ENCODE measurements around the gene UACA. TPM values are rescaled to one million over a fixed set of nuclear protein-coding genes. Genes with fewer than 3 reads are reported as not detected.
"Not testable (repeated sequence)": the region's sequence is repeated elsewhere in the genome, so short reads cannot be mapped to it uniquely, and the experiment has no call there.

The UACA gene
- total and polyA plus RNA-seq, 9 of the 15 experiments (the other 6 are each of a cell fraction or from before 2014, with no cell fraction given) = 0.06 to 0.33 (median 0.15) TPM; not detected in 5

GRCh38 chr15:70746598-70746997 is 16.8 kb downstream of the UACA start:
- POLR2A ChIA-PET; H3K4me2 ChIP-seq (ENCODE audit: insufficient read depth, low read length); H3K79me2 ChIP-seq (ENCODE audit: control insufficient read depth, insufficient read depth, low read length): not testable (repeated sequence)

GRCh38 chr15:70742928-70743327 is 20.4 kb downstream of the UACA start:
- Histone ChIP-seq H3K9ac (ENCODE audit: insufficient read depth in 1 of 2, low read depth in 2 of 2, low read length in 2 of 2) (no peak overlapping the region), H4K20me1 (replicated peaks; ENCODE audit: control insufficient read depth, insufficient read depth, low read length) (no peaks in the 10 kb centered on the region), H2AFZ (ENCODE audit: low read depth, low read length) (no peak overlapping the region), H3K4me2 (ENCODE audit: insufficient read depth, low read length) (no peak overlapping the region), H3K4me3 (no peak overlapping the region), H3K79me2 (ENCODE audit: control insufficient read depth, insufficient read depth, low read length) (no peaks in the 10 kb centered on the region), H3K27ac (ENCODE audit: extremely low read depth, low read depth, low read length) (no peak overlapping the region), H3K9me1 (ENCODE audit: control insufficient read depth, insufficient read depth, low read length) (no peaks in the 10 kb centered on the region), H3K27me3 (ENCODE audit: control insufficient read depth in 2 of 2, insufficient read depth in 2 of 2, low read length in 2 of 2) (no peaks in the 10 kb centered on the region), H3K36me3 (ENCODE audit: control insufficient read depth, insufficient read depth, low read length) (no peaks in the 10 kb centered on the region), H3K4me1 (replicated peaks in 1 of 2; ENCODE audit: control insufficient read depth in 2 of 2, insufficient read depth in 2 of 2, low read length in 2 of 2) (no peaks in the 10 kb centered on the region), H3K9me3 (replicated peaks; ENCODE audit: control insufficient read depth, insufficient read depth, low read depth, low read length) (no peaks in the 10 kb centered on the region)
- intact Hi-C loops (cut with micrococcal nuclease) (no loop called here), in situ Hi-C loops (cut with MboI) (no loop called here)
- ChIA-PET POLR2A (no interaction called here), CTCF (ENCODE audit: low intra/inter-chr PET ratio) (no interaction called here)
- no peak for FAIRE-seq
- no TSS peak for BruUV-seq (replicated peaks)
- TF ChIP-seq ARID2 (IDR thresholded peaks at IDR 0.05) = no peak
- no peak for TF ChIP-seq ZBTB33 (CRISPR knock-in tag; IDR thresholded peaks at IDR 0.05)
- no peak for TF ChIP-seq CTBP1 (IDR thresholded peaks at IDR 0.05; ENCODE audit: borderline replicate concordance)
- TF ChIP-seq POLR2A (conservative IDR thresholded peaks at IDR 0.05) = no peak
- TF ChIP-seq ZNF146 (CRISPR knock-in tag; IDR thresholded peaks at IDR 0.05; ENCODE audit: unreplicated experiment) = no peak
- TF ChIP-seq ZBTB43 (CRISPR knock-in tag; IDR thresholded peaks at IDR 0.05) = no peak
- no peak for TF ChIP-seq SNAPC5 (CRISPR knock-in tag; IDR thresholded peaks at IDR 0.05)
- no peak for TF ChIP-seq RBM25 (IDR thresholded peaks at IDR 0.05; ENCODE audit: low read depth, low read length, severe bottlenecking)
- TF ChIP-seq ZNF785 (CRISPR knock-in tag; IDR thresholded peaks at IDR 0.05) = no peak
- TF ChIP-seq POLR2H (tag; IDR thresholded peaks at IDR 0.05; ENCODE audit: low read depth) = no peak
- no peak for ATAC-seq
- DNase-seq (ENCODE audit: extremely low read depth in 1 of 4, low spot score in 3 of 4) = no peak
- WGBS (ENCODE audit: insufficient coverage, low coverage, missing lambda C conversion rate) = 0% methylated on average over 3 of the region's 3 CpGs

More at GRCh38 chr15:70746598-70746997, 16.8 kb downstream of the UACA start:
- intact Hi-C loops (cut with micrococcal nuclease); DNase-seq (ENCODE audit: extremely low read depth in 1 of 4, low spot score in 3 of 4); BruUV-seq (replicated peaks); H3K36me3 ChIP-seq (ENCODE audit: control insufficient read depth, insufficient read depth, low read length); H4K20me1 ChIP-seq (replicated peaks; ENCODE audit: control insufficient read depth, insufficient read depth, low read length); CTCF ChIA-PET (ENCODE audit: low intra/inter-chr PET ratio); H3K4me1 ChIP-seq (replicated peaks in 1 of 2; ENCODE audit: control insufficient read depth in 2 of 2, insufficient read depth in 2 of 2, low read length in 2 of 2); H2AFZ ChIP-seq (ENCODE audit: low read depth, low read length); H3K9ac ChIP-seq (ENCODE audit: insufficient read depth in 1 of 2, low read depth in 2 of 2, low read length in 2 of 2); in situ Hi-C loops (cut with MboI); H3K4me3 ChIP-seq; H3K27ac ChIP-seq (ENCODE audit: extremely low read depth, low read depth, low read length); ATAC-seq; H3K27me3 ChIP-seq (ENCODE audit: control insufficient read depth in 2 of 2, insufficient read depth in 2 of 2, low read length in 2 of 2); H3K9me1 ChIP-seq (ENCODE audit: control insufficient read depth, insufficient read depth, low read length); H3K9me3 ChIP-seq (replicated peaks; ENCODE audit: control insufficient read depth, insufficient read depth, low read depth, low read length); FAIRE-seq: not testable (repeated sequence)

All from K562 (cell line).